Measurements from ENCODE around the gene PSD2.

Gene PSD2

GRCh38 chr5:139812836-139813805, 17.5 kb downstream of the PSD2 start:
- no peak for TF ChIP-seq CTCF (IDR thresholded peaks at IDR 0.05; ENCODE audit: insufficient read depth, low read length)
- no peak for TF ChIP-seq GABPA (IDR thresholded peaks at IDR 0.05; ENCODE audit: low read depth)
- no peak for TF ChIP-seq SPI1 (IDR thresholded peaks at IDR 0.05; ENCODE audit: borderline replicate concordance, low read depth)
- TF ChIP-seq REST (IDR thresholded peaks at IDR 0.05; ENCODE audit: insufficient replicate concordance, low read depth), result no peak
- no peak for TF ChIP-seq POLR2AphosphoS5 (IDR thresholded peaks at IDR 0.05; ENCODE audit: low read depth)
- Histone ChIP-seq H3K27me3 (ENCODE audit: insufficient read depth, poor library complexity, severe bottlenecking) (no peaks in the 10 kb centered on the region), H3K4me3 (replicated peaks; ENCODE audit: insufficient read depth, low read length) (no peak overlapping the region), H3K27ac (replicated peaks) (no peak overlapping the region)
- DNase-seq (ENCODE audit: low read depth in 1 of 2, low spot score in 1 of 2), result no peak

- TF ChIP-seq POLR2AphosphoS5 (IDR thresholded peaks at IDR 0.05; ENCODE audit: low read depth) (no peak), GABPA (IDR thresholded peaks at IDR 0.05; ENCODE audit: low read depth) (no peak), SPI1 (IDR thresholded peaks at IDR 0.05; ENCODE audit: borderline replicate concordance, low read depth) (no peak), REST (IDR thresholded peaks at IDR 0.05; ENCODE audit: insufficient replicate concordance, low read depth) (no peak), CTCF (IDR thresholded peaks at IDR 0.05; ENCODE audit: insufficient read depth, low read length) (no peak)
- no peak for DNase-seq (ENCODE audit: low read depth in 1 of 2, low spot score in 1 of 2)
- Histone ChIP-seq H3K27ac (replicated peaks) (no peak overlapping the region), H3K27me3 (ENCODE audit: insufficient read depth, poor library complexity, severe bottlenecking) (no peaks in the 10 kb centered on the region), H3K4me3 (replicated peaks; ENCODE audit: insufficient read depth, low read length) (no peak overlapping the region)
Observed at GRCh38 chr5:139814191-139814601, 18.6 kb downstream of the PSD2 start.

GRCh38 chr5:139814704-139815280, 19.2 kb downstream of the PSD2 start:
- H3K4me3 ChIP-seq (replicated peaks; ENCODE audit: insufficient read depth, low read length), result no peak overlapping the region
- H3K27me3 ChIP-seq (ENCODE audit: insufficient read depth, poor library complexity, severe bottlenecking), result no peaks in the 10 kb centered on the region
- H3K27ac ChIP-seq (replicated peaks), result no peak overlapping the region
- TF ChIP-seq REST (IDR thresholded peaks at IDR 0.05; ENCODE audit: insufficient replicate concordance, low read depth), result no peak
- TF ChIP-seq SPI1 (IDR thresholded peaks at IDR 0.05; ENCODE audit: borderline replicate concordance, low read depth), result no peak
- no peak for TF ChIP-seq GABPA (IDR thresholded peaks at IDR 0.05; ENCODE audit: low read depth)
- TF ChIP-seq POLR2AphosphoS5 (IDR thresholded peaks at IDR 0.05; ENCODE audit: low read depth), result no peak
- TF ChIP-seq CTCF (IDR thresholded peaks at IDR 0.05; ENCODE audit: insufficient read depth, low read length), result no peak
- no peak for DNase-seq (ENCODE audit: low read depth in 1 of 2, low spot score in 1 of 2)

Measured in HL-60 (cell line).